ENCODE data around the gene NDUFC1. TPM values are rescaled to one million over a fixed set of nuclear protein-coding genes. Genes with fewer than 3 reads are reported as not detected.

The NDUFC1 gene
- polyA plus RNA-seq, 1 experiment, result 52.9 TPM

GRCh38 chr4:139245590-139245989 lies 56.7 kb downstream of the NDUFC1 start:
- Histone ChIP-seq H3K27me3 (ENCODE audit: control insufficient read depth, insufficient read depth, low read length) (no peaks in the 10 kb centered on the region), H3K27ac (ENCODE audit: low read depth, low read length) (peak overlapping the region; percentile 54), H3K9me3 (ENCODE audit: control insufficient read depth, insufficient read depth, low read length) (no peaks in the 10 kb centered on the region), H3K4me3 (ENCODE audit: low read depth, low read length) (no peak overlapping the region)
- no peak for TF ChIP-seq CTCF (IDR thresholded peaks at IDR 0.05; ENCODE audit: low read depth, low read length)
- DNase-seq (ENCODE audit: low read depth, low spot score), result no peak
- CTCF ChIA-PET, result interaction anchor here (0.6 kb wide), 1 partner anchor 17 kb away, joined by 3 read pairs; no protein-coding TSS in a partner anchor
- POLR2A ChIA-PET, result interaction anchor here (0.6 to 1.0 kb wide), 2 partner anchors 68 to 91 kb away, joined by 3 to 4 read pairs; no protein-coding TSS in a partner anchor

- peak; percentile 95 for DNase-seq (ENCODE audit: low read depth, low spot score)
- TF ChIP-seq CTCF (IDR thresholded peaks at IDR 0.05; ENCODE audit: low read depth, low read length), result no peak
- Histone ChIP-seq H3K27ac (ENCODE audit: low read depth, low read length) (peak overlapping the region; percentile 78), H3K27me3 (ENCODE audit: control insufficient read depth, insufficient read depth, low read length) (no peaks in the 10 kb centered on the region), H3K9me3 (ENCODE audit: control insufficient read depth, insufficient read depth, low read length) (no peaks in the 10 kb centered on the region), H3K4me3 (ENCODE audit: low read depth, low read length) (no peak overlapping the region)
- ChIA-PET CTCF (interaction anchor here (1.8 to 2.2 kb wide), 2 partner anchors 15 to 52 kb away, joined by 8 to 13 read pairs; no protein-coding TSS in a partner anchor), POLR2A (interaction anchor here (0.6 to 1.4 kb wide), 5 partner anchors 12 to 66 kb away, joined by 3 to 6 read pairs (median 4); partner anchors contain the start of gene NAA15)
These were observed 58.6 kb downstream of the NDUFC1 start for GRCh38 chr4:139243448-139244365.

- no peaks in the 10 kb centered on the region for H3K9me3 ChIP-seq (ENCODE audit: control insufficient read depth, insufficient read depth, low read length)
- no peak for TF ChIP-seq CTCF (IDR thresholded peaks at IDR 0.05; ENCODE audit: low read depth, low read length)
- CTCF ChIA-PET, result interaction anchor here (1.8 kb wide), 1 partner anchor 14 kb away, joined by 13 read pairs; no protein-coding TSS in a partner anchor
- POLR2A ChIA-PET, result interaction anchor here (1.2 kb wide), 1 partner anchor 24 kb away, joined by 6 read pairs; no protein-coding TSS in a partner anchor
- no peak overlapping the region for H3K4me3 ChIP-seq (ENCODE audit: low read depth, low read length)
- H3K27ac ChIP-seq (ENCODE audit: low read depth, low read length), result peak overlapping the region; percentile 78
- no peak for DNase-seq (ENCODE audit: low read depth, low spot score)
- no peaks in the 10 kb centered on the region for H3K27me3 ChIP-seq (ENCODE audit: control insufficient read depth, insufficient read depth, low read length)
These were observed 59.7 kb downstream of the NDUFC1 start for GRCh38 chr4:139242511-139243051.

GRCh38 chr4:139241784-139242151 lies 60.5 kb downstream of the NDUFC1 start:
- H3K4me3 ChIP-seq (ENCODE audit: low read depth, low read length), result no peak overlapping the region
- H3K27me3 ChIP-seq (ENCODE audit: control insufficient read depth, insufficient read depth, low read length), result no peaks in the 10 kb centered on the region
- CTCF ChIA-PET, result interaction anchor here (2.2 kb wide), 1 partner anchor 54 kb away, joined by 6 read pairs; no protein-coding TSS in a partner anchor
- POLR2A ChIA-PET, result interaction anchor here (0.6 kb wide), 1 partner anchor 12 kb away, joined by 3 read pairs; no protein-coding TSS in a partner anchor
- TF ChIP-seq CTCF (IDR thresholded peaks at IDR 0.05; ENCODE audit: low read depth, low read length), result no peak
- H3K27ac ChIP-seq (ENCODE audit: low read depth, low read length), result no peak overlapping the region
- no peak for DNase-seq (ENCODE audit: low read depth, low spot score)
- H3K9me3 ChIP-seq (ENCODE audit: control insufficient read depth, insufficient read depth, low read length), result no peaks in the 10 kb centered on the region

Data from AG04450 (cell line).